ACC112 (cell line): ENCODE results near the gene C5orf63.
A peak's percentile ranks its signal among the peaks of the same experiment; 100 is the strongest.
"Not testable (repeated sequence)": the region's sequence is repeated elsewhere in the genome, so short reads cannot be mapped to it uniquely, and the experiment has no call there.

ENCODE experiments used
- H2AFZ ChIP-seq: fragments of 200-600 bp; sonication (generic); one replicate; pipeline ENCODE4 v1.6.0; 2017; ENCODE audit warnings: antibody characterized with exemption, low read length; ENCODE audit not compliant: unreplicated experiment
- H3K27ac ChIP-seq: fragments of 200-600 bp; sonication (generic); 2 replicates; pipeline ENCODE4 v1.5.1; 2014; ENCODE audit warnings: low read depth, mild to moderate bottlenecking, antibody characterized with exemption, low read length, moderate library complexity
- H3K27me3 ChIP-seq: fragments of 200-600 bp; sonication (generic); 2 replicates; pipeline ENCODE4 v1.6.1; 2014; ENCODE audit warnings: mild to moderate bottlenecking, antibody characterized with exemption, low read length, moderate library complexity, mixed read lengths; ENCODE audit not compliant: insufficient read depth
- H3K36me3 ChIP-seq: fragments of 200-600 bp; sonication (generic); 2 replicates; pipeline ENCODE4 v1.6.1; 2016; ENCODE audit warnings: mild to moderate bottlenecking, antibody characterized with exemption, low read length, moderate library complexity, mixed read lengths; ENCODE audit not compliant: insufficient read depth
- H3K4me1 ChIP-seq: fragments of 200-600 bp; sonication (generic); one replicate; pipeline ENCODE4 v1.6.1; 2016; ENCODE audit warnings: low read length, mixed read lengths; ENCODE audit not compliant: insufficient read depth, unreplicated experiment, control insufficient read depth
- H3K4me3 ChIP-seq: fragments of 200-600 bp; sonication (generic); 2 replicates; pipeline ENCODE4 v1.5.1; 2014; ENCODE audit warnings: mild to moderate bottlenecking, low read depth, low read length
- H3K79me2 ChIP-seq: fragments of 200-600 bp; sonication (generic); one replicate; pipeline ENCODE4 v1.6.0; 2016; ENCODE audit warnings: low read length; ENCODE audit not compliant: control insufficient read depth, unreplicated experiment, insufficient read depth

Gene C5orf63

DNA sequence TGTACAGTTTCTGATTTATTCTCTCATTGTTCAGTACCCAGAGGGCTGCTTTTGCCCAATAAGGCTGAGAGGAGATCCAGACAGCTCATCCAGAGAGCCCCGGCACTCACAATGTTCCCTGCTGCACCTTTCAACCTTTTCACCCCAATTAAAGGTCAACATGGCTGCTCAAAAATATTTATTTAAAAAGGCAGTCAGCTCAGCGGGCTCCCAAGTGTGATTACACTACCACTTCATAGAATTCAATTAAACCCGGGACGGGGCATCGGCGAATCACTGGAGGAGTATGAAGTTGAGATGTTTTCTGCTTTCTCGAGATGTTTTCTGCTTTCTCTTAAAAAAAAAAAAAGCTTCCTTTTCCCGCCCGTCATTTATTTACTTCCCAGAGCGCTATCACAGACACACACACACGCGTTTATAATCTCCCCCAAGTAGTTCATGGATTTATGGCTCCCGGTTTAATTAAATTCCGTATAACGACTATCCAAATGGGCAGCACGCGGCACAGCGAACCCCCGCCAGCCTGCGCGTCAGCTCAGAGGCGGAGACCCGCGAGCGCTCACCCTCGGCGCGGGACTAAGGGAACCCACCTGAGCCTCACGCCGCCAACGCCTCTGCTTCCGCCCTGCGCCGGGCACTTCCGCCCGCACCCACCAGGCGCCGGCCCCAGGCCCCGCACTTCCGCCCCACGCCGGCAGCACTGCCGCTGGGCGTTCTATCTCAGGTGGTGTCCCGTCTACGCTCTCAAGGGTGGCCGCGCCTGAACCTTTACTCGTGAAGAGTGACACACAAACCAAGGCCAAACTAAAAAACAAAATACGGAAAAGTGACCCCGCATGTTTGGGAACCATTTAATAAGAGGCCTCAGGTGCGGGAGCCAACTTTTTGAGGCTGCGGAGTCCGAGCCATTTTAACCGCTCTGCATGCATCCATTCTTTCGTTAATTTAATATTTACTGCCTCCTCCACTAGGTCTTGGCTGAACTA, at the start of gene C5orf63:
TSS of gene C5orf63 (minus strand) at position 642 of the 986 bp plus-strand sequence. CDS start 14,507 bp downstream, outside the sequence.
- Histone ChIP-seq H3K36me3 (no peaks in the 10 kb centered on the region), H3K79me2 (no peaks in the 10 kb centered on the region), H3K4me3 (peak within 1 kb of the TSS; percentile 78), H3K4me1 (peaks cover 33% of the 10 kb centered on the region), H3K27ac (no peak within 1 kb of the TSS), H3K27me3 (no peaks in the 10 kb centered on the region), H2AFZ (peak within 1 kb of the TSS; percentile 93)

DNA sequence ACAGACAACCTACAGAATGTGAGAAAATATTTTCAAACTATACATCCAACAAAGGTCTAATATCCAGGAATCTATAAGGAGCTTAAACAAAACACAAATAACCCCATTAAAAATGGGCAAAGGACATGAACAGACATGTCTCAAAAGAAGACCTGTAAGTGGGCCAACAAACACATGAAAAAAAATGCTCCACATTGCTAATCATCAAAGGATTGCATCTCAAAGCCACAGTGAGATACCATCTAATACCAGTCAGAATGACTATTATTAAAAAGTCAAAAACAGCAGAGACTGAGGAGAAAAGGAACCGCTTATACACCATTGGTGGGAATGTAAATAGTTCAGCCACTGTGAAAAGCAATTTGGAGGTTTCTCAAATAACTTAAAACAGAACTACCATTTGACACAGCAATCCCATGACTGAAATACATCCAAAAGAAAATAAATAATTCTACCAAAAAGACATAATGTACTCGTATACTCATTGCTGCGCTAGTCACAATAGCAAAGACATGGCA, 39.1 kb upstream of the C5orf63 start:
- no peak overlapping the region for H3K4me3 ChIP-seq
- H2AFZ ChIP-seq, result no peak overlapping the region
- no peak overlapping the region for H3K27ac ChIP-seq
- no peaks in the 10 kb centered on the region for H3K36me3 ChIP-seq
- H3K4me1 ChIP-seq, result no peaks in the 10 kb centered on the region
- H3K27me3 ChIP-seq, result peaks cover 42% of the 10 kb centered on the region
- no peaks in the 10 kb centered on the region for H3K79me2 ChIP-seq

DNA sequence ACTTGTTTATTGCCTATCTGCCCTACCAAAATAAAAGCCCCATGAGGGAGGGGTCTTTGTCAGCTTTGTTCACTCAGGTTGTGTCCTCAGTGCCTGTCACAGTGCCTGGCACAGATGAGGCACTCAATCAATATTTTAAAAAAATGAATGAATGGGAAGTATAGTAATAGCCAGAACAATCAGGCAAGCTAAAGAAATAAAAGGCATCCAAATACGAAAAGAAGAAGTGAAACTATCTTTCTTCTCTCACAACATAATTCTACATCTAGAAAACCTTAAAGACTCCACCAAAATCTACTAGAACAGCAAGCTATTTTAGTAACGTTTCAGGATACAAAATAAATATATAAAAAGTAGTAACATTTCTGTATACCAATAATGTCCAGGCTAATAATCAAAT, 37.8 kb upstream of the C5orf63 start:
- Histone ChIP-seq H3K27me3 (peaks cover 31% of the 10 kb centered on the region), H3K36me3 (no peaks in the 10 kb centered on the region), H2AFZ (no peak overlapping the region)

DNA sequence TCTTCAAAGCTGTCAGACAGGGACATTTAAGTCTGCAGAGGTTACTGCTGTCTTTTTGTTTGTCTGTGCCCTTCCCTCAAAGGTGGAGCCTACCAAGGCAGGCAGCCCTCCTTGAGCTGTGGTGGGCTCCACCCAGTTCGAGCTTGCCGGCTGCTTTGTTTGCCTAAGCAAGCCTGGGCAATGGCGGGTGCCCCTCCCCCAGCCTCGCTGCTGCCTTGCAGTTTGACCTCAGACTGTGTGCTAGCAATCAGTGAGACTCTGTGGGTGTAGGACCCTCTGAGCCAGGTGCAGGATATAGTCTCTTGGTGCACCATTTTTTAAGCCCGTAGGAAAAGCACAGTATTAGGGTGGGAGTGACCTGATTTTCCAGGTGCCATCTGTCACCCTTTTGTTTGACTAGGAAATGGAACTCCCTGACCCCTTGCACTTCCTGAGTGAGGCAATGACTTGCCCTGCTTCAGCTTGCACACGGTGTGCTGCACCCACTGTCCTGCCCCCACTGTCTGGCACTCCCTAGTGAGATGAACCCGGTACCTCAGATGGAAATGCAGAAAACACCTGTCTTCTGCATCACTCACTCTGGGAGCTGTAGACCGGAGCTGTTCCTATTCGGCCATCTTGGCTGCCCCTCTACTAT, 35.4 kb upstream of the C5orf63 start:
- not testable (repeated sequence) for H3K27ac ChIP-seq, H3K4me3 ChIP-seq, H3K4me1 ChIP-seq, H2AFZ ChIP-seq, H3K79me2 ChIP-seq, H3K36me3 ChIP-seq
- peaks cover 10% of the 10 kb centered on the region; the same call in 1 of the 2 replicates for H3K27me3 ChIP-seq

More for the DNA sequence above, 37.8 kb upstream of the C5orf63 start:
- Histone ChIP-seq H3K4me3 (no peak overlapping the region), H3K79me2 (no peaks in the 10 kb centered on the region), H3K4me1 (no peaks in the 10 kb centered on the region), H3K27ac (no peak overlapping the region)

DNA sequence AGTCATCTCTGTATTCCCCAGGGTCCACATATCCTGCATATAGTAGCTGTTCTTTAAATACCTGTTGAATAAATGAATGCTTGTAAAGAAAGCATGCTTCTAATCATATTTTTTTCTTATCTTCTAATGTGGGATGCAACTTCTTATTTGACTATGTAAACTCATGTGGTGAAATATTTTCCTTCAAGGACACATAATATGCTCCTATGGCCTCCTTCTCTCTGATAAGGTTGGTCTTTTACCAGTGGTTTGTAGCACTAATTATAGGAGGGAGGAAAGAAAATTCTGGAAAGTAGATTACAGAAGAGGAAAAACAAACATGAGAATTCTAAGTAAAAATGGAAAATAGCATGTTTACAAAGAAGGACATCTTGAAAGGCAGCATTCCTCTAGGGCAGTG, 28.6 kb upstream of the C5orf63 start:
- H2AFZ ChIP-seq, result no peak overlapping the region
- H3K4me3 ChIP-seq, result no peak overlapping the region
- 0 out of 2 replicates have a peak, but pooled peaks cover 6% of the 10 kb centered on the region for H3K27me3 ChIP-seq
- H3K36me3 ChIP-seq, result no peaks in the 10 kb centered on the region
- H3K27ac ChIP-seq, result no peak overlapping the region
- no peaks in the 10 kb centered on the region for H3K79me2 ChIP-seq
- H3K4me1 ChIP-seq, result no peaks in the 10 kb centered on the region

DNA sequence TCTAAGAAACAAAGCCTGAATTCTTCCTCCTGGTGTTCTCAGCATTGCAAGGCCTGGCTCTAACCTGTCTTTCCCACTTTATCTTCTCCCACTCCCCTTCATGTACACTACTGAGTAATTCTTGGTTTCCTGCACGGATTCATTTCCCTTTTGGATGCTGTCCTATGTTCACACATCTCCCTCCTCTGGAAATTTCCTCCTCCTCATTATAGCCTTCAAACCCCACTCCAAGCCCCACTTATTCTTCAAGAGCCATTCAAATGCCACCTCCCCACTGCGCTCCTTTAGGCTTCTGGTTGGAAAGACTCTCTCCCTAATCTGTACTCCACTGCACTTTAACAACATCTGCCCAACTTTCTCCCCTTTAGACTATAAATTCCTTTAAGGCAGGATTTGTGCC, 28.2 kb upstream of the C5orf63 start:
- Histone ChIP-seq H3K79me2 (no peaks in the 10 kb centered on the region), H3K36me3 (no peaks in the 10 kb centered on the region), H3K4me1 (no peaks in the 10 kb centered on the region), H3K27me3 (0 out of 2 replicates have a peak, but pooled peaks cover 6% of the 10 kb centered on the region), H3K4me3 (no peak overlapping the region), H2AFZ (no peak overlapping the region), H3K27ac (no peak overlapping the region)

DNA sequence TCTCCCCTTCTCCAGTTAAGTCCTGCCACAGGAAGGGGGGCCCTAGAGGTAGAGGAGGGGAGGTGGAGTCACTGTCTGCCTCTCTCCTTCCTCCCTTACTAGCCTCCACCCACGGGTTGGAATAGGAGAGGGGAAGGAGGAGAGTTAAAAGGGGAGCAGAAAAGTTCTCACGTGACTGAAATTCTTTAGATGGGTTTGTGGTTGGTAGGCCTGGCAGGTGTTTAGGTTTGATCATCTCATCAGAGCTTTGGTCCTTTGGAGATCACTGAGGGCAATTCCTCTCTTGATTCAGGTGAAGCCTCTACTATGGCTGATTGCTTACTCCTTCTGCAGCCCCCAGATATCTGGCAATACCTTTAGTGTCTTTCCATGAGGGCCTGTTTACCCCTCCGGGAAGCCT, 24.9 kb upstream of the C5orf63 start:
- Histone ChIP-seq H2AFZ (no peak overlapping the region), H3K27me3 (0 out of 2 replicates have a peak, but pooled peaks cover 6% of the 10 kb centered on the region)

DNA sequence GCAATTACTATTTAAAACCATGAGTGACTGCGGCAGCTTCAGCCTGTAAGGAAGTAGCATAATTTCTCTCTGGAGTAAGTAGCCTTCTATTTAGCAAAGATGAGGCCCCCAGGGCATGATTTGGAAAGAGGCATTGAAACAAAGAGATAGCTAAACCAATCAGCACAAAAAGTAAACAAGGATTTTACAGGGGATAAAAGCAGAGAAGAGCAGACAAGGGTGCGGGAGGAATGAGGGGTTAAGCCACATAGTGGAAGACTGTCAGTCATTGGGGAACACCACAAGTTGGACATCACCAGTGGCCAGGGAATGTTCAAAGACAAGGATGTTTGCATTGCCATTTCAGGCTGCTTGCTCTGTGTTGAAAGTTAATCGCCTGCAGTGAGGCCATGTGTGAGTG, 24.0 kb upstream of the C5orf63 start:
- Histone ChIP-seq H3K4me3 (no peak overlapping the region), H2AFZ (no peak overlapping the region), H3K36me3 (no peaks in the 10 kb centered on the region), H3K27ac (no peak overlapping the region), H3K27me3 (0 out of 2 replicates have a peak, but pooled peaks cover 6% of the 10 kb centered on the region), H3K4me1 (no peaks in the 10 kb centered on the region), H3K79me2 (no peaks in the 10 kb centered on the region)

More for the DNA sequence above, 24.9 kb upstream of the C5orf63 start:
- Histone ChIP-seq H3K36me3 (no peaks in the 10 kb centered on the region), H3K4me3 (no peak overlapping the region), H3K27ac (no peak overlapping the region), H3K4me1 (no peaks in the 10 kb centered on the region), H3K79me2 (no peaks in the 10 kb centered on the region)

DNA sequence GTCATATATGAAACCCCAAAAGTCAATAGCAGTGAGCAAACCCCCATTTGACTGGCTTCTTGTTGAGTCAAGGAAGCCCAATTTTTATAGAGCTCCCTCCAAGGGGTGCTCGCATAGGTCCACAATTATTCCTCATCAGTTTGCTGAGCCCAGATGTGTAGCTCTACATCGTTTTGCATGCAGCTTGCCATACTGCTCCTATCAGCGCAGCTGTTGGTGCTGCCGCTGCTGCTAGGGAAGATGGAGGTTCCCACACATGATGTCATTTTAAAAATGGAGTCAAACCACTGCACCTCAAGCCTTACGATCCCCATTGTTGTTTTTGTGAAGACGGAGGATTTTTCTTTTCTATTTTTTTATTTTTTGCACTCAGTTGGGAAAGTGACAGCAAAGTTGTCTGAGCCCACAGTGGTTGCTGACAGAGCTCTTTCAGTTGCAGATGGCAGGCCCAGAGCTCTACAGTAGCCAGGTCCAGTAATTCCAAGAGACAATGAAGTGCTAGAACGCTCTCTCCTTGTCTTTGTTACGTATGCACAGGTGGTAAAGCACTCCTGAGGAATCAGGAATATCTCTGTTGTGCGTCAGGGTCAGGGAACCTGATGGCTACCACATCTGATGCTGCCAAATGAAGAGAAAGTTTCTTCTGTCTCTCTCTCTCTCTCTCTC, 23.2 kb upstream of the C5orf63 start:
- H3K27ac ChIP-seq, result no peak overlapping the region
- no peaks in the 10 kb centered on the region for H3K36me3 ChIP-seq
- no peak overlapping the region for H3K4me3 ChIP-seq

DNA sequence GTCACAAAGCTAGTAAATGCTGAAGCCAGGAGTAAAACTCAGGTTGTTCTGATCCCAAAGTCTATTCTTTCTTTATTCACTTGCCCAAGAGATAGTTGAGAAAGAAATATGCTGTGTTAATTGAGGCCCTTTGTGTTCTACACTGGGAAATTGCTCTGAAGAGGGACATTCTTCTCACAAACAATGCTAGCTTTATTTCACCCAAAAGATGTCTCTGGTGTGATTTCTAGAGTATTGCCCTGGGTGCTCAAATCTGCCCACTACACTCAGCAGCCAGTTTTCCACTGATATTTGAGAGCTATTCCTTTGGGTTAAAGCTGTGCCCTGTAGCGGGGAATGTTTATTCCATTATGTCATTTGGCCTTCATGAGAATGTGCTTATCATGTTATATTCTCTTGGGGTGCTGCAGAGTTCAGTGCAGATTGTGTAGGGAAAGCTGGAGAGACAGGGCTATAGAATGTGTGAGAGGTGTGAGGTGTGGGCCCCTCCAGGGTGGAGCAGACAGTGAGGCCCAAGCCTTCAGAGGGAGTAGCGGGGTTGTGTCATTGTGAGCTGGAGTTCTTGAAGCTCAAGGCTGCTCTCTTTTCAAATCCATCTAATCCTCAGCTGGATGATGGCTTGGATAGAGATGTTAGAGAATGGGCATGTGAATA, 21.0 kb upstream of the C5orf63 start:
- Histone ChIP-seq H3K4me1 (peaks cover 1% of the 10 kb centered on the region), H3K27me3 (0 out of 2 replicates have a peak, but pooled peaks cover 6% of the 10 kb centered on the region), H3K79me2 (no peaks in the 10 kb centered on the region), H3K36me3 (no peaks in the 10 kb centered on the region), H3K4me3 (no peak overlapping the region), H2AFZ (no peak overlapping the region), H3K27ac (no peak overlapping the region)

More for the DNA sequence above, 23.2 kb upstream of the C5orf63 start:
- H3K79me2 ChIP-seq, result no peaks in the 10 kb centered on the region
- no peaks in the 10 kb centered on the region for H3K4me1 ChIP-seq
- no peak overlapping the region for H2AFZ ChIP-seq
- H3K27me3 ChIP-seq, result 0 out of 2 replicates have a peak, but pooled peaks cover 6% of the 10 kb centered on the region
